Panc1 (cell line): ENCODE measurements around the gene TSPAN31. TPM values are rescaled to one million over a fixed set of nuclear protein-coding genes. Genes with fewer than 3 reads are reported as not detected.

Source experiments
- ATAC-seq: fragments of 200-7000 bp; cut with Tn5 transposase; 2 replicates; pipeline ENCODE4 v1.9.1; 2020; ENCODE audit warnings: mild to moderate bottlenecking, moderate library complexity
- BruUV-seq: library from RNA; stranded (reverse); fragments of 400-500 nt; replicated peaks from 2 replicates; lab custom pipeline; 2021; lab: Mats Ljungman, UMichigan
- CTCF ChIA-PET: fragments of 300-600 bp; sonication (Branson Sonifier 250); formaldehyde crosslinking; loops from one replicate; lab custom pipeline; 2022; ENCODE audit warnings: antibody characterized with exemption; lab: Charles Lee
- POLR2A ChIA-PET: fragments of 300-600 bp; sonication (Branson Sonifier 250); formaldehyde crosslinking; loops from one replicate; lab custom pipeline; 2022; ENCODE audit warnings: antibody characterized with exemption; lab: Charles Lee
- DNase-seq: peaks from one replicate; pipeline ENCODE4 v3.0.0-alpha.2; 2010; ENCODE audit warnings: low read depth, low spot score
- H3K27ac ChIP-seq: 2 replicates; pipeline ENCODE4 v1.5.1; 2011; ENCODE audit warnings: mild to moderate bottlenecking, low read length, inconsistent platforms
- H3K27me3 ChIP-seq: fragments of 200-500 bp; sonication (Bioruptor generic); 2 replicates; pipeline ENCODE4 v1.6.0; 2014; ENCODE audit warnings: low read length, inconsistent platforms; ENCODE audit not compliant: control insufficient read depth, insufficient read depth
- H3K36me3 ChIP-seq: fragments of 200-500 bp; sonication (Bioruptor generic); 2 replicates; pipeline ENCODE4 v1.5.1; 2014; ENCODE audit warnings: inconsistent platforms, mild to moderate bottlenecking, low read length, moderate library complexity; ENCODE audit not compliant: control insufficient read depth, insufficient read depth
- H3K4me1 ChIP-seq: 2 replicates; pipeline ENCODE4 v1.5.1; 2011; ENCODE audit warnings: inconsistent platforms, mild to moderate bottlenecking, low read length, moderate library complexity; ENCODE audit not compliant: control insufficient read depth, insufficient read depth
- H3K4me3 ChIP-seq, 2 experiments: 2 replicates each; pipeline ENCODE4 v1.5.1; 2011 to 2012; ENCODE audit warnings: low read depth in 2 of 2, low read length in 2 of 2, mild to moderate bottlenecking in 2 of 2, inconsistent platforms in 1 of 2, moderate library complexity in 1 of 2
- H3K9me3 ChIP-seq: fragments of 200-500 bp; sonication (Bioruptor generic); 2 replicates; pipeline ENCODE4 v1.5.1; 2014; ENCODE audit warnings: low read depth, mild to moderate bottlenecking, inconsistent platforms, low read length, moderate library complexity; ENCODE audit not compliant: control insufficient read depth, insufficient read depth
- CTCF ChIP-seq: fragments of 450-650 bp; IDR thresholded peaks from 2 replicates; pipeline ENCODE4 v1.5.1; 2017; ENCODE audit warnings: mild to moderate bottlenecking
- POLR2AphosphoS5 ChIP-seq: IDR thresholded peaks from 2 replicates; pipeline ENCODE4 v1.6.1; 2012; ENCODE audit warnings: mild to moderate bottlenecking, low read depth, low read length, moderate library complexity
- REST ChIP-seq, 2 experiments: IDR thresholded peaks; 2 replicates each; pipeline ENCODE4 v1.6.1; 2011 to 2012; ENCODE audit warnings: low read depth in 2 of 2, control low read depth in 1 of 2, low read length in 1 of 2, mild to moderate bottlenecking in 1 of 2, moderate library complexity in 1 of 2; ENCODE audit not compliant: insufficient read depth in 1 of 2
- TCF7L2 ChIP-seq: IDR thresholded peaks from 2 replicates; pipeline ENCODE4 v1.6.1; 2011; ENCODE audit warnings: mild to moderate bottlenecking, low read depth, low read length, inconsistent platforms
- in situ Hi-C: cut with HindIII; loops from 2 replicates; pipeline ENCODE4 v1.10.0; 2016; ENCODE audit warnings: low sequenced_read_pairs, low pct_unique_long_range_greater_than_20kb
- intact Hi-C: fragments of 100-400 bp; cut with micrococcal nuclease; formaldehyde crosslinking; loops from one replicate; pipeline ENCODE4 v1.10.0; 2022; ENCODE audit not compliant: unreplicated experiment
- total RNA-seq: library from RNA; stranded (reverse); gene quantifications from one replicate; pipeline ENCODE4 v1.2.1, GENCODE V29; 2021; ENCODE audit not compliant: unreplicated experiment

The TSPAN31 gene
- total RNA-seq, 1 experiment from 2014 or later, result 17.5 TPM

- CTCF ChIA-PET, result interaction anchor here (0.9 to 2.0 kb wide), 4 partner anchors 8 to 101 kb away, joined by 4 to 12 read pairs (median 8); no protein-coding TSS in a partner anchor
- intact Hi-C loops, result no loop called here
- no TSS peak for BruUV-seq
Observed at GRCh38 chr12:57726884-57727757, 17.7 kb upstream of the TSPAN31 start.

GRCh38 chr12:57727758-57728395 lies 17.0 kb upstream of the TSPAN31 start:
- ChIA-PET CTCF (no interaction called here), POLR2A (no interaction called here)
- BruUV-seq, result TSS peak; percentile 76
- no peak overlapping the region for H3K27ac ChIP-seq
- ATAC-seq, result no peak
- H3K4me3 ChIP-seq, result no peak overlapping the region
- H3K27me3 ChIP-seq, result no peaks in the 10 kb centered on the region
- in situ Hi-C loops (no loop called here), intact Hi-C loops (no loop called here)
- H3K4me1 ChIP-seq, result peaks cover 4% of the 10 kb centered on the region; the same call in 1 of the 2 replicates
- no peak for TF ChIP-seq TCF7L2
- peak; percentile 69 to 85 for TF ChIP-seq REST (IDR thresholded peaks at IDR 0.05; ENCODE audit: insufficient read depth in 1 of 2, low read depth in 2 of 2, low read length in 1 of 2)
- TF ChIP-seq CTCF, result no peak
- DNase-seq, result no peak
- no peaks in the 10 kb centered on the region for H3K36me3 ChIP-seq
- H3K9me3 ChIP-seq, result no peaks in the 10 kb centered on the region

More at GRCh38 chr12:57726884-57727757, 17.7 kb upstream of the TSPAN31 start:
- Histone ChIP-seq H3K27ac (peak overlapping the region; percentile 79), H3K9me3 (no peaks in the 10 kb centered on the region), H3K4me1 (peaks cover 4% of the 10 kb centered on the region; the same call in 1 of the 2 replicates), H3K27me3 (no peaks in the 10 kb centered on the region), H3K4me3 (peak overlapping the region; percentile 93), H3K36me3 (no peaks in the 10 kb centered on the region)
- ATAC-seq (peak; percentile 39), DNase-seq (no peak)
- in situ Hi-C loops, result no loop called here
- TF ChIP-seq POLR2AphosphoS5 (no peak), REST (IDR thresholded peaks at IDR 0.05; ENCODE audit: insufficient read depth in 1 of 2, low read depth in 2 of 2, low read length in 1 of 2) (peak; percentile 75 to 92)
- POLR2A ChIA-PET, result no interaction called here
